BJ (cell line): Measurements from ENCODE around the gene IL10RA. TPM values are rescaled to one million over a fixed set of nuclear protein-coding genes. Genes with fewer than 3 reads are reported as not detected.

Experiments used
- CTCF ChIA-PET: fragments of 350-600 bp; formaldehyde crosslinking; extraction: SDS; loops from one replicate; lab custom pipeline; 2021; ENCODE audit warnings: antibody characterized with exemption, inconsistent platforms; lab: Yijun Ruan, JAX
- POLR2A ChIA-PET: fragments of 300-600 bp; sonication (Branson Sonifier 250); formaldehyde crosslinking; extraction: SDS; loops from one replicate; lab custom pipeline; 2021; ENCODE audit warnings: antibody characterized with exemption; lab: Charles Lee
- DNase-seq: peaks from one replicate; pipeline ENCODE4 v3.0.0-alpha.2; 2011; ENCODE audit warnings: low read depth
- H3K27me3 ChIP-seq: 2 replicates; pipeline ENCODE4 v1.6.0; 2011; ENCODE audit warnings: low read length; ENCODE audit not compliant: control insufficient read depth, insufficient read depth
- H3K36me3 ChIP-seq: 2 replicates; pipeline ENCODE4 v1.5.1; 2011; ENCODE audit warnings: low read length; ENCODE audit not compliant: control insufficient read depth, insufficient read depth
- H3K4me3 ChIP-seq: 2 replicates; pipeline ENCODE4 v1.5.1; 2011; ENCODE audit warnings: low read depth, mild to moderate bottlenecking, control low read depth, low read length
- CTCF ChIP-seq: IDR thresholded peaks from 2 replicates; pipeline ENCODE4 v1.5.1; 2011; ENCODE audit warnings: low read depth, mild to moderate bottlenecking, control low read depth, inconsistent platforms, low read length, moderate library complexity; ENCODE audit not compliant: insufficient read depth
- polyA minus RNA-seq: library from RNA; depleted of rRNA, polyadenylated mRNA; stranded (reverse); fragments of >200 nt; gene quantifications from 2 replicates; pipeline ENCODE4 v1.2.3, GENCODE V29; 2011; rRNA and poly(A)+ RNA removed
- polyA plus RNA-seq: library from polyadenylated mRNA; depleted of rRNA; stranded (reverse); fragments of >200 nt; gene quantifications from 2 replicates; pipeline ENCODE4 v1.2.3, GENCODE V29; 2011; rRNA removed

The IL10RA gene
- polyA plus RNA-seq: not detected in 2 replicates
- 0.05 TPM in 1 of 2 replicates, not detected in the other for polyA minus RNA-seq

DNA sequence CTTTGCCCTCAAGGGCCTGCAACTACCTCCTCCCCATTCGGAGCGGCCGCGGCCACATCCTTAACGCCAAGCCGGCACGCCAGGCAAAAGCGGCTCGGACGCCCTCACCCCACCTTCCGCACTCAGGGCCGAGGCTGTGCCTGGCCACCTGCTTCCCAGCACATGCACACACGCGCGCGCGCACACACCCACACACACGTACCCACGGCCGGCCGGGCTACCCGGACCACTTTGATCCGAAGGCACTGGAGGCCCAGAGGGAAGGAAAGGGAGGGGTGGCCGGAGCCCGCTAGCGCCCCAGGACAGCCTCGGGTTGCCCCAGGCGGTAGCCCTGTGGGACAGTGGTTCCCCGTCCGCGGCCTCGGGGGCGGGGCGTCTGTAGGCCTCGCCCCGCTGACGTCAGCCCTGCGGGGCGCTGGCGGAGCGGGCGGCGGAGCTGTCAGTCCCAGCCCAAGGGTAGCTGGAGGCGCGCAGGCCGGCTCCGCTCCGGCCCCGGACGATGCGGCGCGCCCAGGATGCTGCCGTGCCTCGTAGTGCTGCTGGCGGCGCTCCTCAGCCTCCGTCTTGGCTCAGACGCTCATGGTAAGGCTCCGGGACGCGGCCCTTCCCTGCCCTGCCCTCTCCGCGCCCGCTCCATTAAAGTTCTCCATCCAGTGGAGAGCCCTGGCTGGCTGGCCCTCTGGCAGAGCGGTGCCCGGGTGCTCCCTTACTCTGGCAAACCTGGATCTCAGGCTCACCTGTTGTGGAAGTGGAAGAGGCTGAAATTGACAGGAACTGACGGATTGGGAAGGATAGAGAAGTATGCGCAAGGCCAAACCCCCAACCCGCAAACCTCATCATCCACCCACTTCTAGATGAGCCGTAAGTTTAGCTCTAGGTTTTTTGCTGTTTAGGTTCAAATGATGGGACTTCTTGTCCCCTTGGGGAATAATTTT, at the start of gene IL10RA:
Gene IL10RA, plus strand, starts transcription at position 442 of the 935 bp plus-strand sequence. Its CDS starts 74 bp downstream, at position 516.
- ChIA-PET CTCF (no interaction called here), POLR2A (no interaction called here)
- no peak for TF ChIP-seq CTCF
- Histone ChIP-seq H3K4me3 (peak within 1 kb of the TSS; percentile 36), H3K36me3 (no peaks in the 10 kb centered on the region), H3K27me3 (peaks cover 1% of the 10 kb centered on the region; the same call in 1 of the 2 replicates)
- no peak for DNase-seq

DNA sequence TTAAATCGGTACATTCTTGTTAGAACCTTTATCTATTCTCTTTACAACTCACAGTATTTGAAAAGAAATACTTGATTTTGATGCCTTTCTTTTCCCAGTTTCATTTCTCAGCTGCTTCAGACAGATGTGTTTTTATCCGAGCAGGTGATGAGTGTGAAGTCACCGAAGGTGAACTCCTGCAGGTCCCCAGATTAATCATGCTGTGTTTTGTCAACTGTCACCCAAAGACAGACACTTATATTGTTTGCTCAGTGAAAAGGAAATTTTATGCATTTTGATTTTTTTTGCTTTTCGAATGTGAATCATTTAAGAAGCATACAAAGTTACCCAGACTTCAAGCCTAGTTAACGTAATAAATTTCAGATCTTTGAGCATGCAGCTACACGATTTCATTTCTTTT, 49.2 kb upstream of the IL10RA start:
- DNase-seq: no peak
- Histone ChIP-seq H3K4me3 (no peak overlapping the region), H3K36me3 (no peaks in the 10 kb centered on the region), H3K27me3 (no peaks in the 10 kb centered on the region)
- TF ChIP-seq CTCF: no peak
- ChIA-PET CTCF (interaction anchor here (0.6 to 2.8 kb wide), 4 partner anchors 10 to 510 kb away, joined by 4 to 21 read pairs (median 4); no protein-coding TSS in a partner anchor), POLR2A (no interaction called here)

- CTCF ChIA-PET: interaction anchor here (2.1 kb wide), 1 partner anchor 133 kb away, joined by 7 read pairs; no protein-coding TSS in a partner anchor
- POLR2A ChIA-PET: no interaction called here
Measured at GRCh38 chr11:117940736-117941135, 45.5 kb upstream of the IL10RA start.

GRCh38 chr11:117941163-117941707, 45.0 kb upstream of the IL10RA start:
- no peak for TF ChIP-seq CTCF
- no peaks in the 10 kb centered on the region for H3K36me3 ChIP-seq
- no peak overlapping the region for H3K4me3 ChIP-seq
- ChIA-PET POLR2A (no interaction called here), CTCF (interaction anchor here (0.8 kb wide), 1 partner anchor 134 kb away, joined by 3 read pairs; no protein-coding TSS in a partner anchor)
- no peak for DNase-seq
- no peaks in the 10 kb centered on the region for H3K27me3 ChIP-seq

More at GRCh38 chr11:117940736-117941135, 45.5 kb upstream of the IL10RA start:
- Histone ChIP-seq H3K4me3 (no peak overlapping the region), H3K36me3 (no peaks in the 10 kb centered on the region), H3K27me3 (no peaks in the 10 kb centered on the region)
- DNase-seq: no peak
- TF ChIP-seq CTCF: no peak
